Caco-2 (cell line): ENCODE measurements around the gene PCNX1. TPM values are rescaled to one million over a fixed set of nuclear protein-coding genes. Genes with fewer than 3 reads are reported as not detected.

Experiments used
- BruUV-seq: library from RNA; stranded (reverse); fragments of 400-500 nt; replicated peaks from 2 replicates; lab custom pipeline; 2021; lab: Mats Ljungman, UMichigan
- CTCF ChIA-PET: fragments of 300-600 bp; sonication (Branson Sonifier 250); formaldehyde crosslinking; loops from one replicate; lab custom pipeline; 2022; ENCODE audit warnings: antibody characterized with exemption; lab: Charles Lee
- POLR2A ChIA-PET: fragments of 300-600 bp; sonication (Branson Sonifier 250); formaldehyde crosslinking; loops from one replicate; lab custom pipeline; 2022; ENCODE audit warnings: antibody characterized with exemption; lab: Charles Lee
- DNase-seq, 2 experiments: peaks; one replicate each; pipeline versions ENCODE4 v3.0.0 to v3.0.0-alpha.2; 2020 to 2022
- H3K27me3 ChIP-seq: replicated peaks from 2 replicates; pipeline ENCODE4 v1.6.0; 2011; ENCODE audit warnings: low read length; ENCODE audit not compliant: control insufficient read depth, insufficient read depth
- H3K36me3 ChIP-seq: 2 replicates; pipeline ENCODE4 v1.5.1; 2011; ENCODE audit warnings: low read length; ENCODE audit not compliant: control insufficient read depth, insufficient read depth
- H3K4me1 ChIP-seq: fragments of 250-450 bp; sonication (Bioruptor Pico); 2 replicates; pipeline ENCODE4 v1.5.1; 2020; ENCODE audit warnings: mild to moderate bottlenecking
- H3K4me3 ChIP-seq: 2 replicates; pipeline ENCODE4 v1.5.1; 2011; ENCODE audit warnings: low read depth, mild to moderate bottlenecking, control low read depth, low read length
- H3K9me3 ChIP-seq: fragments of 250-450 bp; sonication (Bioruptor Pico); 2 replicates; pipeline ENCODE4 v1.5.1; 2020; ENCODE audit warnings: mild to moderate bottlenecking, moderate library complexity
- H3K27ac Mint-ChIP-seq: one replicate; pipeline ENCODE4 v1.8.0; 2022; ENCODE audit warnings: mixed read lengths; ENCODE audit not compliant: unreplicated experiment
- H3K27me3 Mint-ChIP-seq: one replicate; pipeline ENCODE4 v1.8.0; 2022; ENCODE audit warnings: mixed read lengths; ENCODE audit not compliant: insufficient read depth, unreplicated experiment
- H3K36me3 Mint-ChIP-seq: one replicate; pipeline ENCODE4 v1.8.0; 2022; ENCODE audit warnings: mild to moderate bottlenecking, mixed read lengths; ENCODE audit not compliant: insufficient read depth, unreplicated experiment
- H3K4me1 Mint-ChIP-seq: one replicate; pipeline ENCODE4 v1.8.0; 2022; ENCODE audit warnings: low read depth, mixed read lengths; ENCODE audit not compliant: unreplicated experiment
- H3K4me3 Mint-ChIP-seq: one replicate; pipeline ENCODE4 v1.8.0; 2022; ENCODE audit warnings: mild to moderate bottlenecking, moderate library complexity, mixed read lengths; ENCODE audit not compliant: unreplicated experiment
- H3K9me3 Mint-ChIP-seq: one replicate; pipeline ENCODE4 v1.8.0; 2022; ENCODE audit warnings: mixed read lengths; ENCODE audit not compliant: unreplicated experiment
- intact Hi-C: fragments of 100-400 bp; cut with micrococcal nuclease; formaldehyde crosslinking; loops from one replicate; pipeline ENCODE4 v1.10.0; 2022; ENCODE audit not compliant: unreplicated experiment
- total RNA-seq: library from RNA; stranded (reverse); gene quantifications from 2 replicates; pipeline ENCODE4 v1.2.3, GENCODE V29; 2022
- TF ChIP-seq, protein P1 (sequence below), 2 experiments: fragments of 200-600 bp in 1 of 2; IDR thresholded peaks; 1 replicate in 1 of 2; 2 replicates in 1 of 2; pipeline versions ENCODE4 v1.5.1 to v1.8.0; 2011 to 2022; ENCODE audit warnings: antibody characterized with exemption in 1 of 2, control low read depth in 1 of 2, inconsistent platforms in 1 of 2, low read depth in 1 of 2, low read length in 1 of 2, mild to moderate bottlenecking in 1 of 2, moderate library complexity in 1 of 2; ENCODE audit not compliant: insufficient read depth in 1 of 2, severe bottlenecking in 1 of 2, unreplicated experiment in 1 of 2

PCNX1 gene
- total RNA-seq, 1 experiment from 2014 or later = 29.0 TPM

DNA sequence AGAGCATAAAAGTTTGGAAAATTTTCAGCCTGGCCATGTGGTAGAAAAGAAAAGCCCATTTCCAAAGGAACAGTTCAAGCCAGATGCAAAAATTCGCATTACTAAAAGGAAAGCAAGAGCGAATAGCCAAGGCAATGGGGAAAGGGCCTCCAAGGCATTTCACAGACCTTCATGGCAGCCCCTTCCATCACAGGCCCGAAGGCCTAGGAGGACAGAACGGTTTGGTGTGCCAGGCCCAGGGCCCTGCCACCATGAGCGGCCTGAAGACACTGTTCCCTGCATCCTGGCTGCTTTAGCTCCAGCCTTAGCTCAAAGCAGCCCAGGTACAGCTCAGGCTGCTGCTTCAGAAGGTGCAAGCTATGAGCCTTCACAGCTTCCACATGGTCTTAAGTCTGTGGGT lies 243.5 kb downstream of the PCNX1 start:
- intact Hi-C loops = no loop called here
- CTCF ChIA-PET = no interaction called here
- H3K36me3 Mint-ChIP-seq = no peaks in the 10 kb centered on the region
- H3K27me3 ChIP-seq = no peaks in the 10 kb centered on the region
- no peaks in the 10 kb centered on the region for H3K27me3 Mint-ChIP-seq
- peaks cover 5% of the 10 kb centered on the region for H3K4me1 Mint-ChIP-seq
- no peaks in the 10 kb centered on the region for H3K36me3 ChIP-seq
- H3K4me3 ChIP-seq = no peak overlapping the region
- H3K4me3 Mint-ChIP-seq = no peak overlapping the region
- POLR2A ChIA-PET = no interaction called here
- no TSS peak for BruUV-seq
- H3K4me1 ChIP-seq = peaks cover 4% of the 10 kb centered on the region; the same call in 1 of the 2 replicates
- no peak for DNase-seq
- TF ChIP-seq, protein P1, sequence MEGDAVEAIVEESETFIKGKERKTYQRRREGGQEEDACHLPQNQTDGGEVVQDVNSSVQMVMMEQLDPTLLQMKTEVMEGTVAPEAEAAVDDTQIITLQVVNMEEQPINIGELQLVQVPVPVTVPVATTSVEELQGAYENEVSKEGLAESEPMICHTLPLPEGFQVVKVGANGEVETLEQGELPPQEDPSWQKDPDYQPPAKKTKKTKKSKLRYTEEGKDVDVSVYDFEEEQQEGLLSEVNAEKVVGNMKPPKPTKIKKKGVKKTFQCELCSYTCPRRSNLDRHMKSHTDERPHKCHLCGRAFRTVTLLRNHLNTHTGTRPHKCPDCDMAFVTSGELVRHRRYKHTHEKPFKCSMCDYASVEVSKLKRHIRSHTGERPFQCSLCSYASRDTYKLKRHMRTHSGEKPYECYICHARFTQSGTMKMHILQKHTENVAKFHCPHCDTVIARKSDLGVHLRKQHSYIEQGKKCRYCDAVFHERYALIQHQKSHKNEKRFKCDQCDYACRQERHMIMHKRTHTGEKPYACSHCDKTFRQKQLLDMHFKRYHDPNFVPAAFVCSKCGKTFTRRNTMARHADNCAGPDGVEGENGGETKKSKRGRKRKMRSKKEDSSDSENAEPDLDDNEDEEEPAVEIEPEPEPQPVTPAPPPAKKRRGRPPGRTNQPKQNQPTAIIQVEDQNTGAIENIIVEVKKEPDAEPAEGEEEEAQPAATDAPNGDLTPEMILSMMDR (IDR thresholded peaks at IDR 0.05; ENCODE audit: insufficient read depth in 1 of 2, low read depth in 1 of 2, low read length in 1 of 2, severe bottlenecking in 1 of 2, unreplicated experiment in 1 of 2) = no peak
- peaks cover 31% of the 10 kb centered on the region for H3K9me3 ChIP-seq
- H3K9me3 Mint-ChIP-seq = peaks cover 39% of the 10 kb centered on the region
- H3K27ac Mint-ChIP-seq = no peak overlapping the region

DNA sequence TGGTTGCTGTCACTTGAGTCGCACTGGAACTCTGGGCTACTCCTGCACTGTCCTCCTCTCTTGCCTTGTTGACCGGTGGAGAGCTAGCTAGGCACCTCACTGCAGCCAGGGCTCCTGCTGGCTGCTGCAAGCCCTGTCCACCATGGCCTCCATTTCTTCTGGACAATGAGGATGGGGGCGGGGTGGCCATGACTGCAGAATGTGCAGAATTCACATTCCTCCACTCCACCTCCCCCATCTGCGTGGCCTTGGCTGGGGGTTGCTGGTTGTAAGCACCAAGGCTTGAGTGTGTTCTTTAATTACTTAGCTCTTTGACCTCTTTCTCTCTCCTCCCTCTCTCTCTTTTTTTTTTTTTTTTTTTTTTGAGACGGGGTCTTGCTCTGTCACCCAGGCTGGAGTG lies 248.5 kb downstream of the PCNX1 start:
- no peak overlapping the region for H3K27ac Mint-ChIP-seq
- H3K4me3 ChIP-seq = no peak overlapping the region
- no TSS peak for BruUV-seq
- no peaks in the 10 kb centered on the region for H3K36me3 Mint-ChIP-seq
- H3K27me3 Mint-ChIP-seq = no peaks in the 10 kb centered on the region
- peaks cover 20% of the 10 kb centered on the region for H3K9me3 Mint-ChIP-seq
- no peaks in the 10 kb centered on the region for H3K27me3 ChIP-seq
- H3K4me1 ChIP-seq = peaks cover 9% of the 10 kb centered on the region; the same call in 1 of the 2 replicates
- TF ChIP-seq, protein P1 (IDR thresholded peaks at IDR 0.05; ENCODE audit: insufficient read depth in 1 of 2, low read depth in 1 of 2, low read length in 1 of 2, severe bottlenecking in 1 of 2, unreplicated experiment in 1 of 2) = no peak
- no peak overlapping the region for H3K4me3 Mint-ChIP-seq
- peaks cover 15% of the 10 kb centered on the region for H3K4me1 Mint-ChIP-seq
- no peaks in the 10 kb centered on the region for H3K36me3 ChIP-seq
- CTCF ChIA-PET = interaction anchor here (0.6 kb wide), 1 partner anchor 95 kb away, joined by 3 read pairs; no protein-coding TSS in a partner anchor
- intact Hi-C loops = no loop called here
- peak; percentile 33 to 70 for DNase-seq
- H3K9me3 ChIP-seq = peaks cover 17% of the 10 kb centered on the region
- POLR2A ChIA-PET = no interaction called here

DNA sequence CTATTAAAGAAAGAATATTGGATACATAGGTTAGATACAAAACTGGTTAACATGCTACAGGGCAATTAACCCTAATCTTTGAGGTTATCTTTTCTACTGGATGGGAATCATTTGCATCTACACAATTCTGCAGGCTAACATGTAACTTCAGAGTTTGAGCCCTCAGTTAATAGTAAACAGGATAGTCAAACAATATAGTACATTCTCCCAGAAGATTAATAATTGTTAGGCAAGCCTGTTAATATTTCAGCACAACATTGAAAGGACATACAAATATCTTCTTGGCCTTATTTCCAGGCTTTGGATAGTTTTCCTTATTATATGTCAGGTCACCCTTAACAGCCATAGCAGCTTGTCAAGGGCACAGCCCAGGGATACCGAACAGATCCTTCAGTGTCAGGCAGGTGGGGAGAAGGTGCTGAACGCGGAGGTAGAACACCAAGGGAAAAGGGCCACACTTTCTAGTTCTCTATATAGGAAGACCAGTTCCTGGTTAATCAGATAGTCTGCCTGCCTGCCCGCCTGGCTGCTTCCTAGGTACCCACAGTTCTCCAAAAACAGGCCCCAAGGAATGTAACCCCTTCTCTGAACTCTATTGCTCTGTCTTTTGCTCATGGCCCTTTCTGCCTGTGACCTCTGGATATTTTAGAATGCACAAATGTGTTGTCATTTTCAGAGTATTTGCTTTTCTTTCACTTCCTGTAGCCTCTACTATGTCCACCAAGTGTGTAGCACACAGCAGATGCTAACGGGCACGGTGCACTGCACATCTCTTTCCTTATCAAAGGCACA lies 256.0 kb downstream of the PCNX1 start:
- ChIA-PET POLR2A (no interaction called here), CTCF (no interaction called here)
- peaks cover 38% of the 10 kb centered on the region for H3K4me1 ChIP-seq
- intact Hi-C loops = loop anchor here (10.0 kb wide), 1 partner anchor 242 kb away; no protein-coding TSS in a partner anchor
- Mint-ChIP-seq H3K4me3 (no peak overlapping the region), H3K36me3 (no peaks in the 10 kb centered on the region), H3K27me3 (no peaks in the 10 kb centered on the region), H3K4me1 (peaks cover 28% of the 10 kb centered on the region), H3K9me3 (no peaks in the 10 kb centered on the region), H3K27ac (no peak overlapping the region)
- peaks cover 5% of the 10 kb centered on the region for H3K9me3 ChIP-seq
- H3K4me3 ChIP-seq = no peak overlapping the region
- no peaks in the 10 kb centered on the region for H3K27me3 ChIP-seq
- no peak for DNase-seq
- TF ChIP-seq, protein P1 (IDR thresholded peaks at IDR 0.05; ENCODE audit: insufficient read depth in 1 of 2, low read depth in 1 of 2, low read length in 1 of 2, severe bottlenecking in 1 of 2, unreplicated experiment in 1 of 2) = no peak
- no peaks in the 10 kb centered on the region for H3K36me3 ChIP-seq
- no TSS peak for BruUV-seq
